ENCODE results near the gene EFNA3. TPM values are rescaled to one million over a fixed set of nuclear protein-coding genes. Genes with fewer than 3 reads are reported as not detected.

EFNA3 gene
- total RNA-seq, 1 experiment from 2014 or later, result 20.4 TPM

DNA sequence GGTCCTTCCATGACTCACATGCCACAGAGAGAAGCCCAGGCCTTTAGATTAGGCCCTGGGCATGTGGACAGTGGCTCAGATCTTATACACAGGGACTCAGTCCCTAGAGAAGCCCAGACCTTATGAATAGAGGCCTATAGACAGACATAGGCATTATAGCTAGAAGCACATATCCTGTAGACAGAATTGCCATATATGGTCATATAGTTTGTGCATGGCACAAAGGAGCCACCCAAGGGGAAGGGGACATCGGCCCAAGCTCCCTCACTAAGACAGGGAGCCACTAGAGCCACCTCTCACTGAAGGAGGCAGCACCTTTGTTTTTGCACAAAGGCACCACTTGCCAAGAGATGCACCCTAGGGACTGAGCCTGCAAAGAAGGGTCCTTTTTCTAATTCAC, 2.3 kb upstream of the EFNA3 start:
- H3K9me2 ChIP-seq (ENCODE audit: insufficient read depth), result no peaks in the 10 kb centered on the region
- BruUV-seq (replicated peaks), result no TSS peak
- no peaks in the 10 kb centered on the region for H3K79me2 ChIP-seq (ENCODE audit: insufficient read depth, low read length)
- H3K36me3 ChIP-seq (ENCODE audit: control insufficient read depth in 1 of 2, insufficient read depth in 2 of 2, low read length in 2 of 2), result no peaks in the 10 kb centered on the region
- POLR2A ChIA-PET, result interaction anchor here (0.9 kb wide), 1 partner anchor 91 kb away, joined by 3 read pairs; no protein-coding TSS in a partner anchor
- H3K9ac ChIP-seq (ENCODE audit: low read length), result no peak overlapping the region
- H3K4me2 ChIP-seq (ENCODE audit: low read length), result no peak overlapping the region
- H3K4me1 ChIP-seq (ENCODE audit: control insufficient read depth in 1 of 2, insufficient read depth in 2 of 2, low read length in 2 of 2), result peaks cover 14 to 39% of the 10 kb centered on the region in 2 experiments
- CTCF ChIA-PET, result interaction anchor here (1.5 to 1.7 kb wide), 2 partner anchors 9 to 13 kb away, joined by 5 read pairs; partner anchors contain the start of gene EFNA4
- no peak overlapping the region for H2AFZ ChIP-seq (ENCODE audit: low read depth, low read length, poor library complexity, severe bottlenecking)
- no peaks in the 10 kb centered on the region for H3K27me3 ChIP-seq (ENCODE audit: insufficient read depth, low read length)
- H3K4me3 ChIP-seq (replicated peaks in 1 of 2; ENCODE audit: low read depth in 1 of 2, low read length in 2 of 2), result no peak overlapping the region
- intact Hi-C loops (cut with micrococcal nuclease), result no loop called here
- no peaks in the 10 kb centered on the region for H4K20me1 ChIP-seq (ENCODE audit: insufficient read depth)
- RAD21 ChIA-PET (ENCODE audit: low non-redundant PET in 1 of 2, low total read pairs in 2 of 2, uncharacterized antibody in 2 of 2, unreplicated experiment in 2 of 2), result no interaction called here
- H3K9me3 ChIP-seq (ENCODE audit: control insufficient read depth in 1 of 2, insufficient read depth in 1 of 2, low read depth in 1 of 2, low read length in 2 of 2), result no peaks in the 10 kb centered on the region
- H3K27ac ChIP-seq (ENCODE audit: low read depth, low read length), result no peak overlapping the region
- DNase-seq (ENCODE audit: low read depth, low spot score) (no peak), ATAC-seq (no peak)
- TF ChIP-seq TCF7L2 (IDR thresholded peaks at IDR 0.05; ENCODE audit: borderline replicate concordance, extremely low read depth, insufficient read depth, insufficient read length), result no peak
- no peak for TF ChIP-seq YY1 (IDR thresholded peaks at IDR 0.05; ENCODE audit: extremely low read depth, insufficient replicate concordance, low read depth, low read length)
- no peak for TF ChIP-seq ZFX (IDR thresholded peaks at IDR 0.05)
- no peak for TF ChIP-seq CBX3 (IDR thresholded peaks at IDR 0.05; ENCODE audit: low read depth)
- no peak for TF ChIP-seq CEBPB (IDR thresholded peaks at IDR 0.05; ENCODE audit: low read depth)
- no peak for TF ChIP-seq ZNF274 (IDR thresholded peaks at IDR 0.05; ENCODE audit: low read depth, low read length)
- no peak for TF ChIP-seq EZH2 (IDR thresholded peaks at IDR 0.05)
- no peak for TF ChIP-seq EGR1 (IDR thresholded peaks at IDR 0.05; ENCODE audit: low read depth)
- no peak for TF ChIP-seq EZH2phosphoT487 (IDR thresholded peaks at IDR 0.05; ENCODE audit: borderline replicate concordance)
- TF ChIP-seq ELF1 (IDR thresholded peaks at IDR 0.05; ENCODE audit: borderline replicate concordance, low read depth), result no peak
- no peak for TF ChIP-seq FOSL1 (IDR thresholded peaks at IDR 0.05; ENCODE audit: low read depth)
- TF ChIP-seq MAX (IDR thresholded peaks at IDR 0.05), result no peak
- no peak for TF ChIP-seq SP1 (IDR thresholded peaks at IDR 0.05; ENCODE audit: low read depth)
- TF ChIP-seq, protein P1, sequence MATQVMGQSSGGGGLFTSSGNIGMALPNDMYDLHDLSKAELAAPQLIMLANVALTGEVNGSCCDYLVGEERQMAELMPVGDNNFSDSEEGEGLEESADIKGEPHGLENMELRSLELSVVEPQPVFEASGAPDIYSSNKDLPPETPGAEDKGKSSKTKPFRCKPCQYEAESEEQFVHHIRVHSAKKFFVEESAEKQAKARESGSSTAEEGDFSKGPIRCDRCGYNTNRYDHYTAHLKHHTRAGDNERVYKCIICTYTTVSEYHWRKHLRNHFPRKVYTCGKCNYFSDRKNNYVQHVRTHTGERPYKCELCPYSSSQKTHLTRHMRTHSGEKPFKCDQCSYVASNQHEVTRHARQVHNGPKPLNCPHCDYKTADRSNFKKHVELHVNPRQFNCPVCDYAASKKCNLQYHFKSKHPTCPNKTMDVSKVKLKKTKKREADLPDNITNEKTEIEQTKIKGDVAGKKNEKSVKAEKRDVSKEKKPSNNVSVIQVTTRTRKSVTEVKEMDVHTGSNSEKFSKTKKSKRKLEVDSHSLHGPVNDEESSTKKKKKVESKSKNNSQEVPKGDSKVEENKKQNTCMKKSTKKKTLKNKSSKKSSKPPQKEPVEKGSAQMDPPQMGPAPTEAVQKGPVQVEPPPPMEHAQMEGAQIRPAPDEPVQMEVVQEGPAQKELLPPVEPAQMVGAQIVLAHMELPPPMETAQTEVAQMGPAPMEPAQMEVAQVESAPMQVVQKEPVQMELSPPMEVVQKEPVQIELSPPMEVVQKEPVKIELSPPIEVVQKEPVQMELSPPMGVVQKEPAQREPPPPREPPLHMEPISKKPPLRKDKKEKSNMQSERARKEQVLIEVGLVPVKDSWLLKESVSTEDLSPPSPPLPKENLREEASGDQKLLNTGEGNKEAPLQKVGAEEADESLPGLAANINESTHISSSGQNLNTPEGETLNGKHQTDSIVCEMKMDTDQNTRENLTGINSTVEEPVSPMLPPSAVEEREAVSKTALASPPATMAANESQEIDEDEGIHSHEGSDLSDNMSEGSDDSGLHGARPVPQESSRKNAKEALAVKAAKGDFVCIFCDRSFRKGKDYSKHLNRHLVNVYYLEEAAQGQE (IDR thresholded peaks at IDR 0.05; ENCODE audit: low read depth), result no peak
- TF ChIP-seq JUND (IDR thresholded peaks at IDR 0.05), result no peak
- TF ChIP-seq POLR2AphosphoS5 (IDR thresholded peaks at IDR 0.05; ENCODE audit: low read depth, low read length), result no peak
- no peak for TF ChIP-seq ATF3 (IDR thresholded peaks at IDR 0.05)
- TF ChIP-seq SIN3A (IDR thresholded peaks at IDR 0.05; ENCODE audit: low read depth), result no peak
- no peak for TF ChIP-seq ZBTB33 (IDR thresholded peaks at IDR 0.05; ENCODE audit: extremely low read depth, insufficient replicate concordance, low read length)

Measured in HCT116 (cell line).